ENCODE measurements around the gene CCNF. TPM values are rescaled to one million over a fixed set of nuclear protein-coding genes. Genes with fewer than 3 reads are reported as not detected.

CCNF gene
- 41.6 and 67.3 TPM in 2 replicates for total RNA-seq (ENCODE audit: low replicate concordance)

GRCh38 chr16:2429034-2429770, at the start of gene CCNF:
TSS of gene CCNF (plus strand) at chr16:2429447. CDS start at chr16:2429482, 35 bp downstream.
- Histone ChIP-seq H3K27me3 (peaks cover 7% of the 10 kb centered on the region), H3K36me3 (peaks cover 5% of the 10 kb centered on the region), H3F3A (ENCODE audit: low read depth) (peaks cover 10% of the 10 kb centered on the region), H3K4me3 (peak within 1 kb of the TSS; percentile 95), H3K4me2 (peak within 1 kb of the TSS; percentile 98), H4K20me1 (ENCODE audit: low read depth) (peaks cover 33% of the 10 kb centered on the region), H2AFZ (replicated peaks) (peak within 1 kb of the TSS; percentile 72), H3K4me1 (peaks cover 15% of the 10 kb centered on the region), H3K9ac (peak within 1 kb of the TSS; percentile 80), H3K27ac (no peak within 1 kb of the TSS), H3K79me2 (ENCODE audit: low read depth) (peaks cover 42% of the 10 kb centered on the region), H3K9me3 (ENCODE audit: low read depth) (no peaks in the 10 kb centered on the region)
- TF ChIP-seq EZH2 (IDR thresholded peaks at IDR 0.05): no peak
- TF ChIP-seq CTCF (IDR thresholded peaks at IDR 0.05): peak; percentile 4
- TF ChIP-seq EZH2phosphoT487 (IDR thresholded peaks at IDR 0.05): no peak
- peak within 1 kb of the TSS; percentile 89 for H3K27ac Mint-ChIP-seq
- no peaks in the 10 kb centered on the region for H3K9me3 Mint-ChIP-seq
- peak within 1 kb of the TSS; percentile 94 for H3K4me3 Mint-ChIP-seq
- DNase-seq (ENCODE audit: low spot score): peak; percentile 99
- H3K36me3 Mint-ChIP-seq: peaks cover 10% of the 10 kb centered on the region
- peaks cover 35% of the 10 kb centered on the region for H3K4me1 Mint-ChIP-seq
- peaks cover 15% of the 10 kb centered on the region for H3K27me3 Mint-ChIP-seq (ENCODE audit: insufficient read depth, low read depth)

DNA sequence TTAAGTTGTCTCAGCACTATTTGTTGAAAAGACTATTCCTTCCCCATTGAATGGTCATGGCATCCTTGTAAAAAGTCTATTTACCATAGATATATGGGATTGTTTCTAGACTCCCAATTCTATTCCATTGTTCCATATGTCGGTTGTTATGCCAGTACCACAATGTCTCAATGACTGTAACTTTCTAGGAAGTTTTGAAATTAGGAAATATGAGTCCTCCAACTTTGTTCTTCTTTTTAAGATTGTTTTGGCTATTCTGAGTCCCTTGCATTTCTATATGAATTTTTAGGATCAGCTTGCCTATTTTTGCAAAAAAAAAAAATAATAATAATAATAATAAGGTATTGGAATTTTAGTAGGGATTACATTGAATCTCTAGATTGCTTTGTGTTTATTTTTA, 45.7 kb upstream of the CCNF start:
- Histone ChIP-seq H3K36me3 (no peaks in the 10 kb centered on the region), H3K4me3 (no peak overlapping the region), H3K9ac (no peak overlapping the region), H3K4me1 (no peaks in the 10 kb centered on the region), H3K9me3 (ENCODE audit: low read depth) (no peaks in the 10 kb centered on the region), H2AFZ (replicated peaks) (no peak overlapping the region), H3K27ac (no peak overlapping the region), H4K20me1 (ENCODE audit: low read depth) (no peaks in the 10 kb centered on the region), H3K79me2 (ENCODE audit: low read depth) (no peaks in the 10 kb centered on the region), H3F3A (ENCODE audit: low read depth) (no peaks in the 10 kb centered on the region), H3K27me3 (no peaks in the 10 kb centered on the region), H3K4me2 (no peak overlapping the region)
- Mint-ChIP-seq H3K36me3 (no peaks in the 10 kb centered on the region), H3K4me1 (no peaks in the 10 kb centered on the region), H3K27me3 (ENCODE audit: insufficient read depth, low read depth) (peaks cover 5% of the 10 kb centered on the region), H3K4me3 (no peak overlapping the region), H3K27ac (no peak overlapping the region), H3K9me3 (peaks cover 2% of the 10 kb centered on the region)
- no peak for DNase-seq (ENCODE audit: low spot score)
- TF ChIP-seq CTCF (IDR thresholded peaks at IDR 0.05) (no peak), EZH2phosphoT487 (IDR thresholded peaks at IDR 0.05) (no peak), EZH2 (IDR thresholded peaks at IDR 0.05) (no peak)

DNA sequence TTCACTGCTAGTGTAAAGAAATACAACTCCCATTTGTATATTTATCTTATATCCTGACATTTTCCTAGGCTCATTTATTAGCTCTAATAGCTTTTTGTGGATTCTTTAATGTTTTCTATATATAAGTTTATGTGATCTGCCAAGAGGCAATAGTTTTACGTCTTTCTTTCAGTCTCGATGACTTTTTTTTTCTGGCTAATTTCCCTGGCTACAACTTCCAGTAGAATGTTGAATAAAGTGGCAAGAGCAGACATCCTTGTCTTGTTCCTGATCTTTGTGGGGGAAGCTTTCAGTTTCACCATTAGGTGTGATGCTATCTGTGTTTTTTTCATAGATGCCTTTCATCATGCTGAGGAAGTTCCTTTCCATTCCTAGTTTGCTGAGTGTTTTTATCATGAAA, 44.8 kb upstream of the CCNF start:
- Histone ChIP-seq H4K20me1 (ENCODE audit: low read depth) (no peaks in the 10 kb centered on the region), H3F3A (ENCODE audit: low read depth) (no peaks in the 10 kb centered on the region), H2AFZ (replicated peaks) (no peak overlapping the region), H3K79me2 (ENCODE audit: low read depth) (no peaks in the 10 kb centered on the region), H3K27ac (no peak overlapping the region), H3K4me2 (no peak overlapping the region), H3K9ac (no peak overlapping the region), H3K4me1 (no peaks in the 10 kb centered on the region), H3K27me3 (no peaks in the 10 kb centered on the region), H3K36me3 (no peaks in the 10 kb centered on the region), H3K9me3 (ENCODE audit: low read depth) (no peaks in the 10 kb centered on the region), H3K4me3 (no peak overlapping the region)
- no peak for TF ChIP-seq CTCF (IDR thresholded peaks at IDR 0.05)
- no peak for TF ChIP-seq EZH2phosphoT487 (IDR thresholded peaks at IDR 0.05)
- peaks cover 6% of the 10 kb centered on the region for H3K9me3 Mint-ChIP-seq
- no peak overlapping the region for H3K27ac Mint-ChIP-seq
- peaks cover 5% of the 10 kb centered on the region for H3K27me3 Mint-ChIP-seq (ENCODE audit: insufficient read depth, low read depth)
- H3K4me1 Mint-ChIP-seq: no peaks in the 10 kb centered on the region
- H3K4me3 Mint-ChIP-seq: no peak overlapping the region
- H3K36me3 Mint-ChIP-seq: no peaks in the 10 kb centered on the region
- no peak for DNase-seq (ENCODE audit: low spot score)
